ENCODE results near the gene GNA14.

The GNA14 gene

DNA sequence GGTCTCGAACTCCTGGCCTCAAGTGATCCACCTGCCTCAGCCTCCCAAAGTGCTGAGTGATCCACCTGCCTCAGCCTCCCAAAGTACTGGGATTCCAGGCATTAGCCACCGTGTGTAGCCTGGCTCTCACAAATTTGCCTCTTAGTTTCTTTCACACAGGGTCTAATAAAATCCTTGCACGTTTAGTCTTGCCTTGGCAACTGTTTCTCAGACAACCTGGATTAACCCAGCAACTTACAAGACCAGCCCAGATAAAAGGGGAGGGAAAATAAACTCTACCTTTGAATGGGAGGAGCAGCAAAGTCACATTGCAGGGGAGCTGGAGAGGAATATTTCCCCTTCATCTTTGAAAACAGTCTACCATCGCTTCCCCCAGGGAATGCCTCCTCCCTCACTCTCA lies 29.3 kb upstream of the GNA14 start:
- Histone ChIP-seq H3K9me3 (ENCODE audit: control insufficient read depth, low read length) (no peaks in the 10 kb centered on the region), H3K27ac (ENCODE audit: insufficient read depth, low read depth, low read length, poor library complexity, severe bottlenecking) (no peak overlapping the region), H3K27me3 (ENCODE audit: control insufficient read depth, insufficient read depth, low read length, poor library complexity, severe bottlenecking) (no peaks in the 10 kb centered on the region), H3K4me1 (ENCODE audit: control insufficient read depth, insufficient read depth, low read length) (no peaks in the 10 kb centered on the region), H3K36me3 (ENCODE audit: control insufficient read depth, insufficient read depth, low read length) (no peaks in the 10 kb centered on the region), H3K4me3 (ENCODE audit: insufficient read depth, low read depth, low read length) (no peak overlapping the region)
- 91 to 94% methylated on average over 4 of the region's 4 CpGs for WGBS, 2 experiments

DNA sequence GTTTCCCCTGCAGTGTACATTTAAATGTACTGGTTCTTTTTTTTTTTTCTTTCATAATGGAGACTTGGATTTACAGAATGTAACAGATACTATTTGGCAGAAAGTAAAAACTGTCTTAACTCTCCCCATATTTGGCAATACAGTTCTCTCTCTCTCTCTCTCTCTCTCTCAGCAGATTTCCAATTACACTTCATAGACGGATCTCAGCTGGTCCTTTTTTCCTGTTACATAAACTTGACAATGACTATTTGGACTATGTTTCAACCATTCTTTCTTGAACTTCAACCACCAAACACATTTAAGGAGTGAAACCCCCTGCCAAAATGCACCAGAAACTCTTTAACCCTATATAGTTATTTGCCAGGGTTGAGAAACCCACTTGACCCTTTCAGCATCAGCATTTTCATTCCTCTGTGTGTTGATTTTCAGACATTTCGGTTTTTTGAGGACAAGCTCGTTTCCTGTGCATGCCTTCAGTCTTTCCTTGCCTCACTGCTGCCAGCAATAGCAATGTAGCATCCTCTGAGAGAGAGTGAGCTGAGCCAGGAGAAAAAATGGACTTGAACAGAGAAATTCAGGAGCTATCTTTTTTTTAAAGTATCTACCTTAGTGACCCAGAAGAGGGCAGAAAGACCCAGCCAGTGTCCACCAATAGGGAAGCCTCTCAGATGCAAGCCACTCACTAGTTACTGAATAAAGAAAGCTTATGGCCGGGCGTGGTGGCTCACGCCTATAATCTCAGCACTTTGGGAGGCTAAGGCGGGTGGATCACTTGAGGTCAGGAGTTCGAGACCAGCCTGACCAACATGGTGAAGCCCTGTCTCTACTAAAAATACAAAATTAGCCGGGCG lies 26.0 kb upstream of the GNA14 start:
- Histone ChIP-seq H3K9me3 (ENCODE audit: control insufficient read depth, low read length) (no peaks in the 10 kb centered on the region), H3K27ac (ENCODE audit: insufficient read depth, low read depth, low read length, poor library complexity, severe bottlenecking) (no peak overlapping the region), H3K36me3 (ENCODE audit: control insufficient read depth, insufficient read depth, low read length) (no peaks in the 10 kb centered on the region), H3K4me1 (ENCODE audit: control insufficient read depth, insufficient read depth, low read length) (no peaks in the 10 kb centered on the region), H3K27me3 (ENCODE audit: control insufficient read depth, insufficient read depth, low read length, poor library complexity, severe bottlenecking) (no peaks in the 10 kb centered on the region), H3K4me3 (ENCODE audit: insufficient read depth, low read depth, low read length) (no peak overlapping the region)
- 87 to 94% methylated on average over 10 of the region's 10 CpGs for WGBS, 2 experiments

DNA sequence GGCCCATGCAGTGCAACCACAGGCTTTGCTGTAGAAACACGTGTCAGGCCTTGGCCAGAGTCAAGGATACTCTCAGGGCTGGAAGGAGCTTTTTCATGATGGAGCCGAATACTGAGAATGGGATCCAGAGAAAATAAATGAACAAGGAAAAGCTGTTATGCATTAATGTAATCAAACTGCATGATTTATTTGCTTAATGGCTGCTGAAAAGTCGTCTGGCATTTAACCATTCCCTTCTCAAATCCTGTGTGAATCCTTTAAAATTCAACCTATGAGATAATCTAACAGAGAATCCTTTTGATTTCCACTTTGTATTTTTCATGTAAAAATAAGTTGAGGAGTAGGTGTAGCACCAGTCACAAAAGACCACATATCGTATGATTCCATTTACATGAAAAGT lies 24.1 kb upstream of the GNA14 start:
- Histone ChIP-seq H3K27ac (ENCODE audit: insufficient read depth, low read depth, low read length, poor library complexity, severe bottlenecking) (no peak overlapping the region), H3K4me3 (ENCODE audit: insufficient read depth, low read depth, low read length) (no peak overlapping the region), H3K4me1 (ENCODE audit: control insufficient read depth, insufficient read depth, low read length) (no peaks in the 10 kb centered on the region), H3K9me3 (ENCODE audit: control insufficient read depth, low read length) (no peaks in the 10 kb centered on the region), H3K27me3 (ENCODE audit: control insufficient read depth, insufficient read depth, low read length, poor library complexity, severe bottlenecking) (no peaks in the 10 kb centered on the region), H3K36me3 (ENCODE audit: control insufficient read depth, insufficient read depth, low read length) (no peaks in the 10 kb centered on the region)
- WGBS, 2 experiments: 91 to 95% methylated on average over 4 of the region's 4 CpGs

DNA sequence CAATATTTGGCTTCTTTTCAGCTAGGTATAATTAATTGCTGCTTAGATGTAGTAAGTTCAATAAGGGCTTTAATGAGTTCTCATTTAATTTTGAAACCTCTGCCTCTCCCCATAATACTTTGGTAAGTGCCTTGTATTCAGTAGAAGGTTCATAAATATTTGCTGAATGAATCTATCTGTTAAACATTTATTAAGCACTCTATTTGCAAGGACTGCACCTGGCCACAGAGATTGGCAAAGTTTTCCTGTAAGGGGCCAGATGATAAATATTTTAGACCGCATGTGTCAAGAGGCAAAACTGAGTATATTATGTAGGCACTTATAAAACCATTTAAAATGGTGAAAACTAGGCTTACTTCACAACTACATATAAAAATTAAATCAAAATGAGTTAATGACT lies 19.0 kb upstream of the GNA14 start:
- H3K27me3 ChIP-seq (ENCODE audit: control insufficient read depth, insufficient read depth, low read length, poor library complexity, severe bottlenecking): no peaks in the 10 kb centered on the region
- H3K4me3 ChIP-seq (ENCODE audit: insufficient read depth, low read depth, low read length): no peak overlapping the region
- no peaks in the 10 kb centered on the region for H3K4me1 ChIP-seq (ENCODE audit: control insufficient read depth, insufficient read depth, low read length)
- H3K36me3 ChIP-seq (ENCODE audit: control insufficient read depth, insufficient read depth, low read length): no peaks in the 10 kb centered on the region
- no peaks in the 10 kb centered on the region for H3K9me3 ChIP-seq (ENCODE audit: control insufficient read depth, low read length)
- H3K27ac ChIP-seq (ENCODE audit: insufficient read depth, low read depth, low read length, poor library complexity, severe bottlenecking): no peak overlapping the region
- WGBS, 2 experiments: no CpG with 5 or more reads among the region's 1 CpG

DNA sequence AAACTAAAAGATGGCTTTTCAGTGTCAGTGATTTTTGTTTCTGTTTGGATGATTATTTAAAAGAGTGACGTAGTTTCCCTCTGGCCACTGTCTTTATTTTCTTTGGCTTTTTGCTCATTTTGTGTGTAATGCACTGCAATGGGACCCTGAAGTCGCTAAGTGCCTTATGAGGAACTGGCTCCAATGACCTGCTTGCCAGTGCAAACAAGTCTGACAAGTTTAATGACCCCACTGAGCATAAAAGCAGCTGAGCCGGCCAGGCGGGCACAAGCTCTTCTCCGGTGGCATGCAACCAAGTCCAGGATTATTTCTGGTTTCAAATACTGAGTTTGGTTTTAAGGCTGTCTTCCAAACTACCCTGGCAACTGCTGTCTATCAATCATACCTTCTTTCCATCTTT lies 15.6 kb upstream of the GNA14 start:
- Histone ChIP-seq H3K4me1 (ENCODE audit: control insufficient read depth, insufficient read depth, low read length) (no peaks in the 10 kb centered on the region), H3K27ac (ENCODE audit: insufficient read depth, low read depth, low read length, poor library complexity, severe bottlenecking) (no peak overlapping the region), H3K27me3 (ENCODE audit: control insufficient read depth, insufficient read depth, low read length, poor library complexity, severe bottlenecking) (no peaks in the 10 kb centered on the region), H3K4me3 (ENCODE audit: insufficient read depth, low read depth, low read length) (no peak overlapping the region), H3K36me3 (ENCODE audit: control insufficient read depth, insufficient read depth, low read length) (no peaks in the 10 kb centered on the region), H3K9me3 (ENCODE audit: control insufficient read depth, low read length) (no peaks in the 10 kb centered on the region)
- 88 to 90% methylated on average over 5 of the region's 5 CpGs for WGBS, 2 experiments

DNA sequence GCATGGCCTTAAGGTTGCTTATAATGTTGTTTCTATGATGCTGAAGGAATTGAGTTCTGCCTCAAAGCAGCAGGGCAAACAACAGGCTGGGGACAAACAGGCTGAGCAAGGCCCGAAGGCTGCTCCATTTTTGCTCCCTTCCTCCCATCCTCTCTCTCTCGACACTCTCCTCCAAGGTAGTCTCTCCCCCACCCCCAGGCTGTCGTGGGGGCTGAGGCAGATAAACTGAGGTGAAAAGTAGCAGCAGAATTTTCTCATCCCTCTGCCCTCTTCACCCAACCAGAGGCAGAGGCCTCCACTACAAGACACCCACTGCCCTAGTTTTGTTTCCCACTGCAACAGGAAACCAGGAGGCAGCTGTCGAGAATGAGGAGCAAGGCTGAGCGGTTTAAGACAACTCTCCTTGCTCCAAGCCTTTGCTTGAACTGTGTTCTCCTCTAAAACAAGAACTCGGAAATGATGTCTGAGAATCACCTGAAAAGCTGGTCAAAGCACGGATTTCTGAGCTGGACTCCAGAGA lies 13.5 kb upstream of the GNA14 start:
- no peaks in the 10 kb centered on the region for H3K27me3 ChIP-seq (ENCODE audit: control insufficient read depth, insufficient read depth, low read length, poor library complexity, severe bottlenecking)
- no peak overlapping the region for H3K4me3 ChIP-seq (ENCODE audit: insufficient read depth, low read depth, low read length)
- H3K36me3 ChIP-seq (ENCODE audit: control insufficient read depth, insufficient read depth, low read length): no peaks in the 10 kb centered on the region
- no peak overlapping the region for H3K27ac ChIP-seq (ENCODE audit: insufficient read depth, low read depth, low read length, poor library complexity, severe bottlenecking)
- 90% methylated on average over 7 of the region's 7 CpGs for WGBS, 2 experiments
- H3K9me3 ChIP-seq (ENCODE audit: control insufficient read depth, low read length): no peaks in the 10 kb centered on the region
- no peaks in the 10 kb centered on the region for H3K4me1 ChIP-seq (ENCODE audit: control insufficient read depth, insufficient read depth, low read length)

DNA sequence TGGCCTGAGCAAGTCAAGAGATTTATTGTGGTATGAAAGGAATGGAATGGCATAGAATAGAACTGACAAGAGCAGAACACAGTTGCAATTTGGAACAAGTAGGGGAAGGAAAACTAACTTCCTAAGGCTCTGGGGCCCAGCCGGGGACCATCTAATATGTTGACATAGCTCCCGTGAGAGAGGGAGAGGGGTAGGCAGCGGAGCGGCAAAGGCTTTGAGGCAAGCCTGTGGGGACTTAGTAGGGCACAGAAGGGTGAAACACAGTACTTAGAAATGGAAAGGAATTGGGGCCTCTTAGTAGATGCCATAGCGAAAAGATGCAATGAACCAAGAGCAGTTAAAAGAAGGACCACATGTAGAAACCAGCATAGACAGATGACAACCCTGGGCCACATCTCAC lies 11.8 kb upstream of the GNA14 start:
- Histone ChIP-seq H3K27me3 (ENCODE audit: control insufficient read depth, insufficient read depth, low read length, poor library complexity, severe bottlenecking) (no peaks in the 10 kb centered on the region), H3K27ac (ENCODE audit: insufficient read depth, low read depth, low read length, poor library complexity, severe bottlenecking) (no peak overlapping the region), H3K4me1 (ENCODE audit: control insufficient read depth, insufficient read depth, low read length) (no peaks in the 10 kb centered on the region), H3K36me3 (ENCODE audit: control insufficient read depth, insufficient read depth, low read length) (no peaks in the 10 kb centered on the region), H3K4me3 (ENCODE audit: insufficient read depth, low read depth, low read length) (no peak overlapping the region), H3K9me3 (ENCODE audit: control insufficient read depth, low read length) (no peaks in the 10 kb centered on the region)
- 85 to 87% methylated on average over 5 of the region's 5 CpGs for WGBS, 2 experiments

DNA sequence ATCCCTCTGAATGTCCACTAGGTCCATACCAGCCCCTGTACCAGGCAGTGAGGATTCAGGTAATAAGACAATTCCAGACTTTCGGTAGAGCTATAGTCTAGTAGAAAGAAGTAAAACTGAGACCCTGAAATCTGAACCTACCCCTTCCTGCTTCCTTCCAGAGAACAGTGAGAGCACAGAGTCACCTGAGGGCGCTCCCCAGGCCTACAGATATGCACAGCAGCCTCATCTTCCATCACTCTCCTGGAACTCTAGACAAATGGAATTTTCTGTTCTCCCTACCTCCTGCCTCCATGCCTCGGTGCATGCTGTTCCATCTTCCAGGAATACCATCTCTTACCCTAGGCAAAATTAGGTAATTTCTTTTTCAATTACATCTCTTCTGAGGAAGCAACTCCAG lies 3.1 kb upstream of the GNA14 start:
- WGBS, 2 experiments: 86 to 91% methylated on average over 3 of the region's 3 CpGs

DNA sequence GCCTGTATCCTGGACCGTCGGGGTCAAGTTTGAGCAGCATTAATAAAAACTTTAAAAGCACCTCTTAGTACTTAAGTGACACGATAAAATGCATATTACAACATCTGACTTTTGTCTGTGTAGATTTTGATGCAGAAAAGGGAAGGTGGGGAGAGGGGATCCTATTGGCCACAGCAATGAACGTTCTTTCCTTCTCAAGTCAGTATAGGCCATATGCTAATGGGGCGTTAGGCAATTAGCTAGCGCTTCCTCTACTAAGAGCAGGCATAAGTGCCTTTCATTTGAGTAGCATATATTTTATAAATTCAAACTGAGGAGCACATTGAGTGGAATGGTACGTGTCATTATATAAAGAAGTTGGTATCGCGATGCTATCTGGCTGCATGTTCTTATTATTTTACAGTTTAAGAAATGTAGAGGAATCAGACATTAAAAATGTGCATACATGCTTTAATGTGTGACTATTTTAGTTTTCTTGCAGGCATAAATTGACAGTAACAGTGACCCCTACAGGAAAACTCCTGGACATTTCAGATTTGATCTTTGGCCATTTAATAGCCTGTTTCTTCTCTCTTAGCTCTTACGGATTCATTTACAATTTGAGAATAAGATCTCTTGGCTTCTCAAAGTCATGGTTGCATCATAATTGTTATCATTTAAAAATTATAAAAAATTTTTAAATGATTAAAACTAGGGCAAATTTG lies 1.1 kb upstream of the GNA14 start:
- H3K36me3 ChIP-seq (ENCODE audit: control insufficient read depth, insufficient read depth, low read length): no peaks in the 10 kb centered on the region
- peak overlapping the region; percentile 38 for H3K4me3 ChIP-seq (ENCODE audit: insufficient read depth, low read depth, low read length)
- 48 to 59% methylated on average over 9 to 10 of the region's 10 CpGs for WGBS, 2 experiments
- peaks cover 54% of the 10 kb centered on the region for H3K27me3 ChIP-seq (ENCODE audit: control insufficient read depth, insufficient read depth, low read length, poor library complexity, severe bottlenecking)
- peaks cover 6% of the 10 kb centered on the region for H3K4me1 ChIP-seq (ENCODE audit: control insufficient read depth, insufficient read depth, low read length)
- no peaks in the 10 kb centered on the region for H3K9me3 ChIP-seq (ENCODE audit: control insufficient read depth, low read length)
- H3K27ac ChIP-seq (ENCODE audit: insufficient read depth, low read depth, low read length, poor library complexity, severe bottlenecking): no peak overlapping the region

More for the DNA sequence above, 3.1 kb upstream of the GNA14 start:
- no peak overlapping the region for H3K4me3 ChIP-seq (ENCODE audit: insufficient read depth, low read depth, low read length)
- H3K36me3 ChIP-seq (ENCODE audit: control insufficient read depth, insufficient read depth, low read length): no peaks in the 10 kb centered on the region
- H3K4me1 ChIP-seq (ENCODE audit: control insufficient read depth, insufficient read depth, low read length): peaks cover 6% of the 10 kb centered on the region
- peaks cover 40% of the 10 kb centered on the region for H3K27me3 ChIP-seq (ENCODE audit: control insufficient read depth, insufficient read depth, low read length, poor library complexity, severe bottlenecking)
- no peak overlapping the region for H3K27ac ChIP-seq (ENCODE audit: insufficient read depth, low read depth, low read length, poor library complexity, severe bottlenecking)
- H3K9me3 ChIP-seq (ENCODE audit: control insufficient read depth, low read length): no peaks in the 10 kb centered on the region

Measured in ectodermal cell (in vitro differentiated cells).